Gastroesophageal sphincter (tissue), 3 donors: ENCODE results near the gene ACTL8.

Experiments
- CTCF ChIP-seq, 4 experiments: fragments of 200-600 bp in 2 of 4; fragments of 450-650 bp in 2 of 4; sonication (generic) in 1 of 4; IDR thresholded peaks; one replicate each; pipeline ENCODE4 v1.5.1; 2017 to 2019; ENCODE audit warnings: antibody characterized with exemption in 4 of 4, mild to moderate bottlenecking in 2 of 4, moderate library complexity in 2 of 4
- EP300 ChIP-seq: sonication (generic); formaldehyde crosslinking; IDR thresholded peaks from one replicate; pipeline ENCODE4 v1.6.1; 2017; ENCODE audit warnings: antibody characterized with exemption, mild to moderate bottlenecking
- POLR2A ChIP-seq, 2 donors: fragments of 450-650 bp; IDR thresholded peaks; one replicate each; pipeline ENCODE4 v1.6.1; 2017; ENCODE audit warnings: antibody characterized with exemption in 2 of 2, mild to moderate bottlenecking in 2 of 2, moderate library complexity in 1 of 2

DNA sequence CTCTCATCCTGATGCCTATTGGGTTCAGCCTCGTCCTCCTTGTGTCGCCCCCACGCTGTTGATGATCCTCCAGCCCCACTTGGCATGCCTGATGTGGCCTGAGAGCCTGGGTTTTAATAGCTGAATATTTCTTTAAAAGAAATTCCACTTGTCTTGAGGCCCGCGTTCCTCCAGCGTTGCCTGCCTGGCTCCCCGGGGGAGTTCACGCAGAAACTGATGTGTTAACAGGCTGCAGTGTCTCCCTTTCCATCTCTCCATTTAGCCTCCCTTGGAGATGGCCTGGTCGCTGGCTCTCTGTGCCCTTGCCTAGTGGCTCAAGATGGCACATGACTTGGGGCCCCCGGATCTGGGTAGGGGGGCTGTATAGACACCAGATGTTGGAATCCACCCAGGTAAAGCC is 9.5 kb downstream of the ACTL8 start:
- TF ChIP-seq CTCF (IDR thresholded peaks at IDR 0.05) (no peak), EP300 (no peak), POLR2A (IDR thresholded peaks at IDR 0.05) (no peak)
